ENCODE data around the gene INO80B.
"Not testable (repeated sequence)": the region's sequence is repeated elsewhere in the genome, so short reads cannot be mapped to it uniquely, and the experiment has no call there.

The INO80B gene

GRCh38 chr2:74426181-74426758 is 28.6 kb upstream of the INO80B start:
- DNase-seq (ENCODE audit: low read depth): no peak

- DNase-seq (ENCODE audit: low read depth): no peak
These were observed 27.3 kb upstream of the INO80B start for GRCh38 chr2:74427551-74427950.

- DNase-seq (ENCODE audit: low read depth): no peak
These were observed 26.2 kb upstream of the INO80B start for GRCh38 chr2:74428675-74429074.

- DNase-seq (ENCODE audit: low read depth): no peak
These were observed 25.1 kb upstream of the INO80B start for GRCh38 chr2:74429487-74430451.

GRCh38 chr2:74430502-74430901 is 24.4 kb upstream of the INO80B start:
- DNase-seq (ENCODE audit: low read depth): no peak

- DNase-seq (ENCODE audit: low read depth): no peak
These were observed 18.6 kb upstream of the INO80B start for GRCh38 chr2:74436111-74436805.

GRCh38 chr2:74436848-74437695 is 17.8 kb upstream of the INO80B start:
- no peak for DNase-seq (ENCODE audit: low read depth)

GRCh38 chr2:74438248-74438647 is 16.6 kb upstream of the INO80B start:
- DNase-seq (ENCODE audit: low read depth): no peak

GRCh38 chr2:74439373-74439772 is 15.5 kb upstream of the INO80B start:
- no peak for DNase-seq (ENCODE audit: low read depth)

- no peak for DNase-seq (ENCODE audit: low read depth)
These were observed 15.0 kb upstream of the INO80B start for GRCh38 chr2:74439803-74440377.

- DNase-seq (ENCODE audit: low read depth): no peak
These were observed 14.3 kb upstream of the INO80B start for GRCh38 chr2:74440378-74441169.

- no peak for DNase-seq (ENCODE audit: low read depth)
These were observed 13.7 kb upstream of the INO80B start for GRCh38 chr2:74441170-74441689.

GRCh38 chr2:74441690-74442482 is 13.0 kb upstream of the INO80B start, which contains the start of gene RTKN:
TSS of gene RTKN (minus strand) at chr2:74441937. CDS start at chr2:74441816, 121 bp downstream.
- no peak for DNase-seq (ENCODE audit: low read depth)

GRCh38 chr2:74442483-74443297 is 12.2 kb upstream of the INO80B start:
- not testable (repeated sequence) for DNase-seq (ENCODE audit: low read depth)

- DNase-seq (ENCODE audit: low read depth): no peak
These were observed 10.2 kb upstream of the INO80B start for GRCh38 chr2:74444498-74445318.

GRCh38 chr2:74447230-74447999 is 7.5 kb upstream of the INO80B start:
- DNase-seq (ENCODE audit: low read depth): no peak

- no peak for DNase-seq (ENCODE audit: low read depth)
These were observed 6.1 kb upstream of the INO80B start for GRCh38 chr2:74448771-74449170.

Data from stimulated activated CD8-positive, alpha-beta memory T cell treated with anti-CD3 and anti-CD28 coated beads, Interleukin-15, amount 100 ng/mL, for 1 hour (primary cell).